Duodenal mucosa (tissue), 2 donors: ENCODE measurements around the gene SFXN2.
"Not testable (repeated sequence)": the region's sequence is repeated elsewhere in the genome, so short reads cannot be mapped to it uniquely, and the experiment has no call there.

Experiments used
- H3K27ac ChIP-seq: one replicate; pipeline ENCODE4 v1.7.0; 2013; ENCODE audit warnings: low read depth, low read length
- H3K27me3 ChIP-seq, 2 donors: one replicate each; pipeline ENCODE4 v1.7.0; 2013; ENCODE audit warnings: low read length in 2 of 2, control low read depth in 1 of 2; ENCODE audit not compliant: insufficient read depth in 2 of 2, control insufficient read depth in 1 of 2
- H3K36me3 ChIP-seq, 2 donors: one replicate each; pipeline ENCODE4 v1.7.0; 2013; ENCODE audit warnings: low read length in 2 of 2, control low read depth in 1 of 2; ENCODE audit not compliant: insufficient read depth in 2 of 2, control insufficient read depth in 1 of 2
- H3K4me1 ChIP-seq, 2 donors: one replicate each; pipeline ENCODE4 v1.7.0; 2013; ENCODE audit warnings: low read length in 2 of 2, control low read depth in 1 of 2; ENCODE audit not compliant: insufficient read depth in 2 of 2, control insufficient read depth in 1 of 2
- H3K4me3 ChIP-seq, 2 donors: one replicate each; pipeline ENCODE4 v1.7.0; 2013; ENCODE audit warnings: low read length in 2 of 2, low read depth in 1 of 2
- H3K9ac ChIP-seq, 2 donors: one replicate each; pipeline ENCODE4 v1.7.0; 2013; ENCODE audit warnings: low read length in 2 of 2, low read depth in 1 of 2
- H3K9me3 ChIP-seq, 2 donors: one replicate each; pipeline ENCODE4 v1.7.0; 2013; ENCODE audit warnings: low read length in 2 of 2, control low read depth in 1 of 2; ENCODE audit not compliant: control insufficient read depth in 1 of 2

Gene SFXN2

DNA sequence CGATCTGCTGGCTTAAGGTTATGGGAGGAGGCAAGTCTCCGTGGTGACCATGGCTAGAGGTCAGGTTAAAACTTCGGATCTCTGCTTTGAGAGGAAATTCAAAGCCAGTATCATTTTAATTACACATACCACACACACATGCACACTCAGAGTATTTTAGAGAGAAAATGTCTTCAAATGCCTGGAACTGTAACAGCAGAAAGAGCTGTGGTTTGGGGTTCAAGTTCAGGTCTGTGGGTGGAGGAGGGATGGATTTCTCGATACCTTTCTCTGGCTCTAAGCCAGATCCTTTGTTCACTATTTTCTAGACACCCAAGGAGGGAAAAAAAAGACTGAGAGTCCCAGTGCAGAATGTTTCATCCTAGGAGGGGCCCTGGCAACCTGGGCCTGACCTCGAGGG lies 32.7 kb upstream of the SFXN2 start:
- Histone ChIP-seq H3K4me1 (peaks cover 11 to 24% of the 10 kb centered on the region in 2 donors), H3K9me3 (no peaks in the 10 kb centered on the region), H3K36me3 (peaks cover 0 to 6% of the 10 kb centered on the region in 2 donors), H3K4me3 (no peak overlapping the region), H3K27me3 (no peaks in the 10 kb centered on the region), H3K9ac (no peak overlapping the region), H3K27ac (no peak overlapping the region)

DNA sequence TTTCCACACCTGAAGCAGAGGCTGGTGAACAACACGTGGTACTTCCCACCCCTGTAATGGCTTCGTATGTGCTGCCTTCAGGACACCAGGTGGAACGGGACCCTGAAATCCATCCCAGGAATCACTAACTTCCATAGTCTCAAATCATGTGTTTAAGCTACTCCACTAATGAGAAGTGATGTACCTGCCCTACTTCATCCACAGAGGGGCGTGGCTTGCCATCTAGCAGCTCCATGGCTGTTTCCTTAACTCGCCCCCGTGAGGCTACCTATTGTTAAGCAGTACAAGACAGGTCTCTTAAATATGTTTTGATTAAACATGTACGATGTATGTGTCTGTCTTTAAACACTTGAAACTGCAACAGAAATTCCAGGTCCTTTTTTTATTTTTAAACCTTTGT lies 32.0 kb upstream of the SFXN2 start:
- Histone ChIP-seq H3K27ac (no peak overlapping the region), H3K36me3 (peaks cover 0 to 6% of the 10 kb centered on the region in 2 donors), H3K4me1 (peaks cover 11 to 17% of the 10 kb centered on the region in 2 donors), H3K4me3 (no peak overlapping the region), H3K27me3 (no peaks in the 10 kb centered on the region), H3K9ac (no peak overlapping the region), H3K9me3 (no peaks in the 10 kb centered on the region)

DNA sequence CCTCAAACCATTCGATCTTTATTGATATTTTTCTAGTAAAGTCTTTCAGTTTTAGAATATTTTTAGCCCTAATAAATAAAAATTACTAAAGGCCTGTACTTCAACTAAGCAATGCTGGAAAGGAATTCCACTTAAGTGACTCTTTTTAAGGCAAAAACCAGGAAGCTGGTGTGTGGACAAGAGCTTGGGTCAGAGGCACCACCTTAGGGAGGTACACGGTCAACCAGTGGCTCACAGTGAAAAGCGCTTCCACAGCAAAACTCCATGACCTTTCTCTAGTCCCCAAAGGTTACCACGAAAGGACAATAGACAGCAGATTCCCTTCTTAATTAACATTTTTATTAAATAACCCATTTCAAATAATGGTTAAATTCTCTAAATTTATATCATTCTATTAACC lies 31.5 kb upstream of the SFXN2 start:
- H3K27me3 ChIP-seq: no peaks in the 10 kb centered on the region
- H3K27ac ChIP-seq: no peak overlapping the region
- H3K4me1 ChIP-seq: peaks cover 11% of the 10 kb centered on the region in 2 donors
- no peak overlapping the region for H3K4me3 ChIP-seq
- H3K36me3 ChIP-seq: peaks cover 0 to 6% of the 10 kb centered on the region in 2 donors
- no peaks in the 10 kb centered on the region for H3K9me3 ChIP-seq
- no peak overlapping the region for H3K9ac ChIP-seq

DNA sequence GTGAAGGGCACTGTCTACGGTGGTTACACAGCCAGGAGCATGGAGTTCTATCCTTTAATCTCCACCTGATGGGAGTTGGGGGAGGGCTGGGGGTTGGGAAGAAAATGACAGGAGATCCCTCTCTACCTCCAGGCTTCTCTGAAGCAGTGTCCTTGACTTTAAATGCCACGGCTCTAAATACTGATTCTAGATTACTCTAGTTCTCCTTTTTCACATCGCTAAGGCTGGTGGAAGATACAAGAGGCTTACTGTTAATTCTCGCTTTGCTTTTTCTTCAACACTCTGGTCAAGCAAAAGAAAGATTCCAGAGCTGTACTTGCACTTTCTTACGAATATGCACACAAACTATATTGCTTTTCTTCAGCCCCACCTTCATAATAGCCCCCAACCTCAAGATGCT lies 30.7 kb upstream of the SFXN2 start:
- no peak overlapping the region for H3K27ac ChIP-seq
- peaks cover 0 to 6% of the 10 kb centered on the region in 2 donors for H3K36me3 ChIP-seq
- no peaks in the 10 kb centered on the region for H3K9me3 ChIP-seq
- no peak overlapping the region for H3K9ac ChIP-seq
- H3K27me3 ChIP-seq: no peaks in the 10 kb centered on the region
- peaks cover 5 to 6% of the 10 kb centered on the region in 2 donors for H3K4me1 ChIP-seq
- H3K4me3 ChIP-seq: no peak overlapping the region

GRCh38 chr10:102691285-102692066 lies 23.0 kb upstream of the SFXN2 start:
- Histone ChIP-seq H3K9me3 (no peaks in the 10 kb centered on the region), H3K4me3 (no peak overlapping the region), H3K27me3 (no peaks in the 10 kb centered on the region), H3K9ac (no peak overlapping the region), H3K4me1 (no peaks in the 10 kb centered on the region), H3K36me3 (peaks cover 0 to under 1% of the 10 kb centered on the region in 2 donors), H3K27ac (no peak overlapping the region)

- H3K9ac ChIP-seq, H3K4me1 ChIP-seq, H3K4me3 ChIP-seq, H3K27ac ChIP-seq, H3K9me3 ChIP-seq, H3K27me3 ChIP-seq: not testable (repeated sequence)
- peaks cover 5 to 20% of the 10 kb centered on the region in 2 donors for H3K36me3 ChIP-seq
Measured at GRCh38 chr10:102695401-102695800, 19.0 kb upstream of the SFXN2 start.

DNA sequence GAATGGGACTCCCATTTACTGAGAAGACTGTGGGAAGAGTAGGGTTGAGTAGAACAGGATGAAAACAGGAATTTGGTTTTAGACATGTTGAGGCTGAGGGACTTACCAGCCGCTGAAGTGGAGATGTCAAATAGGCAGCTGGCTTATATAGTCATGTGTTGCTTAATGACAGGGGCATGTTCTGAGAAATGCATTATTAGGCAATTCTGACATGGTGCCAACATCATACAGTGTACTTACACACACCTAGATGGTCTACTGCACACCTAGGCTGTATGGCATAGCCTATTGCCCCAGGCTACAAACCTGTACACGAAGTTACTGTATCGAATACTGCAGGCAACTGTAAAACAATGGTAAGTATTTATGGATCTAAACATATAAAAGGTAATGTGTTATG lies 17.7 kb upstream of the SFXN2 start:
- Histone ChIP-seq H3K4me3 (no peak overlapping the region), H3K27me3 (no peaks in the 10 kb centered on the region), H3K36me3 (peaks cover 5 to 20% of the 10 kb centered on the region in 2 donors), H3K9ac (no peak overlapping the region), H3K9me3 (no peaks in the 10 kb centered on the region), H3K4me1 (no peaks in the 10 kb centered on the region), H3K27ac (no peak overlapping the region)

GRCh38 chr10:102698894-102699293 lies 15.5 kb upstream of the SFXN2 start:
- H3K9me3 ChIP-seq: no peaks in the 10 kb centered on the region
- H3K27me3 ChIP-seq: no peaks in the 10 kb centered on the region
- H3K4me3 ChIP-seq: no peak overlapping the region
- H3K27ac ChIP-seq: no peak overlapping the region
- peaks cover 5 to 20% of the 10 kb centered on the region in 2 donors for H3K36me3 ChIP-seq
- H3K4me1 ChIP-seq: no peaks in the 10 kb centered on the region
- H3K9ac ChIP-seq: no peak overlapping the region

- Histone ChIP-seq H3K36me3 (peaks cover 5 to 20% of the 10 kb centered on the region in 2 donors), H3K4me1 (no peaks in the 10 kb centered on the region), H3K9me3 (no peaks in the 10 kb centered on the region), H3K9ac (no peak overlapping the region), H3K27me3 (no peaks in the 10 kb centered on the region), H3K4me3 (no peak overlapping the region), H3K27ac (no peak overlapping the region)
Measured at GRCh38 chr10:102701272-102701671, 13.2 kb upstream of the SFXN2 start.

DNA sequence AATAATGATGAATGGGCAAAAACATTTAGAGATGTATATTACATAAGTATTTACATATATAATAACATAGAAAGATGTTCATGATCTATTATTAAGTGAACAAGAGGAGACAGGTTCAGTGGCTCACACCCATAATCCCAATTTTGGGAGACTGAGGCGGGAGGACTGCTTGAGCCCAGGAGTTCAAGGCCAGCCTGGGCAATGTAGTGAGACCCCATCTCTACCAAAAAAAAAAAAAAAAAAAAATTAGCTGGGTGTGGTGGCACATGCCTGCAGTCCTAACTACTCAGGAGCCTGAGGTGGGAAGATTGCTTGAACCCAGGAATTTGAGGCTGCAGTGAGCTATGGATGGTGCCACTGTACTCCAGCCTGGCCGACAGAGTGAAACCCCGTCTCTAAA lies 12.6 kb upstream of the SFXN2 start:
- Histone ChIP-seq H3K27me3 (no peaks in the 10 kb centered on the region), H3K9ac (no peak overlapping the region), H3K27ac (no peak overlapping the region), H3K9me3 (no peaks in the 10 kb centered on the region), H3K4me3 (no peak overlapping the region), H3K36me3 (peaks cover 5 to 17% of the 10 kb centered on the region in 2 donors), H3K4me1 (no peaks in the 10 kb centered on the region)
